Measurements from ENCODE around the gene PRKG1.

Gene PRKG1

DNA sequence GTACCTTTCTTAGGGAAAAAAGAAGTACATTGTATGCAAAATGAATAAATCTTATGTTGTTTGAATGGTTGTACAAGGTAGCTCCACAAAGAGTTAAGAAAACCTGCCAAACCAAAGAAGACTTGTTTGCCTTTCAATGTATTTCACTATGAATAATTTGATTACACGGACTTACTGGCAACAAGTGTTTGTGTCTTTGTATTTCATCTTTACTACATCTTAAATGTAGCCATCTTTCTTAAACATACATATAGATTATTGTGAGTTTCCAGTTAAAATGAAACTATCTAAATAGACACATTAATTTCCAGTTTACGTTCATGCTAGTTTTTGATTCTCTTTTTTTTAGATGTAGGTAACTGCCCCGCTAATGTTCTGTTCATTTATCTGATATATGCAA, 2.8 kb downstream of the PRKG1 start:
- DNase-seq = no peak

DNA sequence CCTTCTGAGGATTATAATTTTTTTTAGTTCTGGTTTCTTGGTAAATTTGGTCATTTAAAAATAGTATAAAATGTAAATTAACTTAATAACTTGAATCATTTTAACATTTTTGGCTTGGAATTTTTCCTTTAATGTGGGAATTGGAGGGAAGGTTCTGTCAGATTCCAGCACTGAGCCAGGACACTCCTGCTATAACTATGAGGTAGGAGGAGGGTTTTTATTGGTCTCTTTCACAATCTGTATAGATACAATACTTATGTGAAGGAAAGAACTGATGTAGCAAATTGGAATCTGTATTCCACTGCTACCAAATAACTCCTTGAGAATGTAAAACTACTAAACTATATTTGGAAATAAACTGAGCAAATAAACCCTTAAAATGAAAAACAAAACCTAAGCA, 3.2 kb downstream of the PRKG1 start:
- no peak for DNase-seq

DNA sequence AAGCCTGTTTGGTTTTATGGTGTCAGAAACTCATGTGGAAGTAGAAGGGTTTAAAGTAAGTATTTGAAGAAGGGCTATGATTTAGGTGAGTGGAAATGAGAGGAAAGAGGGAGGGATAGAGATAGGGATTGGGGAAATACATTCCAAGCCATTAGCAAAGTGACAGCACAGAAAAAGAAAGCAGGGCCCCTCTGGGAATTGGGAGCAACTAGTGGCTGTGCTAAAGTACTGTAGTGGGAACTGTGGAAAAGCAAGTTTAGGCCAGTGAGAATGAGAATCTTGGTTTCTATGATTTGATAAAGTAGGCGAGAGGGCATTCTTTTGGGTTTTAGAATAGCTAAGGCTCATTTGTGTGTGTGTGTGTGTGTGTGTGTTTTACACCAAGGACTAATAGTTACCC, 5.0 kb downstream of the PRKG1 start:
- DNase-seq = no peak

DNA sequence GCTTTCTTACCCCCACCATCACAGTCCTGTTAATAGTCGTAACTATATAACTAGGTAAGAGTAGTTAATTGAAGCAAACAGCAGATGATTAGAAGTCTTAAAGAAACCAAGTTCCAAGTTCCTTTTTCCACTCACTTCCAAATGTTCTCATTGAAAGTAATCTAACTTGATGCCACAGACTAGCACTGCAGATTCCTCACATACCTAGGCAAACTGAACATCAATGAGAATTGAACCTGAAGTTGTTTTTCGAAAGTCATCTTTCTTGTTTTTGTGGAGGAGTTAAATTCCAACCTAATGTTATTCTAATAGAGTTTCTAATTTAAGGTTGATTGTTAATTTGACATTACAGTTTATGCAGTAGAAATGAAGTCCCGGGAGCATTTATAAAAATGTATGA, 5.5 kb downstream of the PRKG1 start:
- DNase-seq = no peak

DNA sequence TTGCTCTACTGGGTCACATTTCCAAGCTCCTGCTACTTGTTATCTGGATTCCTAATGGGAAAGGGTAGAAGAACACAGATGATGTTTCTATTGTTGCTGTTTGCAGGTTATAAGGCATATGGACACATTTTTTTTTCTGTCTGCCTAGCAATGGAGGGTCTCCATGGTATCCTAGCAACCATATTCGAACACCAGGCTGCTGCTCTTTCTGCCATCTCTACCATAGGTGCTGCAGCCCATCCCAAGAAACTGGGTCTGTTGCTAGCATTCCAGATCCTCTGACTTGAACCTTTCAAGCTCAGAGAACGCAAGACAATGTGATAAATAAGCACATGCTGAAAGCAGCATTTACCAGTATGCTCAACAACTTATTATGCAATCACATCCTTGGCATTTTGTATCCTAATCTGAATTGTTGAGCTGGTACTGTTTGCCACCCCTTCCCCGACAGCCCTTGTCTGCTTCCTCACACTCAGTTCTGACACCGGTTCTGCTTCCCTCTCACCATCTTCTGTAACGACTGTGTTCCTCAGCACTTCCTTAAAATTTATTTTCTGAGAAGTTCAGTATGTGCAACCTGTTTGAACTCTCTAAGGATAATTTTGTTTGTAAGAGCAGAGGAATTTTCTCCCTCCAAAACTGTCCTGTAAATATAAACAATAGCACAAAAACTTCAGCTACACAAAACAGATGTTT, 6.2 kb downstream of the PRKG1 start:
- DNase-seq = no peak

DNA sequence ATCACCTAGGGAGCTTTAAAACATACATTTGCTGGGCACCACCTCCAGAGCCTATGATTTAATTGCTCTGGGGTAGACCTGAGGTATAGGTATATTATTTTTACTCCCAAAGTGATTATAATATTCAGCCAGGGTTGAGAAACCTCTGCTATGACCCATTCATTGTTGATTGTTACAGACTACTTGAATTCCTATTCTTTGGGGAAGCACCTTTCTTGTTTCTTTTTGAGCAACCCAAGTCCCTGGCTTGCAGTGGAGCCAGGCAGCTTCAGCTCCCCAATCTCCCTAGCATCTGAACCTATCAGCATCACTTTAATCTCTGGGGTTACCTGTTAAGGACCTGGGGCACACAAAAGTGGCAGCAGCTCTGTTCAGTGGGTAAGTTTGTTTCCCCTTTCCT, 8.6 kb downstream of the PRKG1 start:
- DNase-seq = no peak

DNA sequence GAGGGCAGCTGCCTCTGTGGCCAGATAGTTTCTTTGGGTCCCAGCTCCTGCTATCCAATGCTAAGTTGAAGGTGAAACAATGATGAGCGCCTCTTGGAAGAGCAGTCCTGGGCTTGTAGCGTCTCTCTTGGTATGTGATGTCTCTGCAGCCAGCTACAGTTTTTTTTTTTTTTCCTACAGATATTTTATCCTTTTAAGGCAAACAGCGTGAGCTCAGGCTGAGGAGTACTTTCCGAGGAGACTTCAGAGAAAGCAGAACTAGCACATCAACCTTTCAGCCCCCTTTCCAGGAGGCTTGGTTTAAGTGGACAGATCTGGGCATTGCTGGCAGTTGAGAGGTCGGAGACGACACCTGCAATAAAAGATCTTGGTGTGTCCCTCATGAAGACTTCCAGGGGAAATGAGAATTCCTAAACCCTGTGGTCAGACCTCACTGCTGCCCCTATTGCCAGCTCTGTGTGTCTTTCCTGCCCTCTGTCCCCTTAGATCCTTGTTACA, 9.1 kb downstream of the PRKG1 start:
- no peak for DNase-seq

DNA sequence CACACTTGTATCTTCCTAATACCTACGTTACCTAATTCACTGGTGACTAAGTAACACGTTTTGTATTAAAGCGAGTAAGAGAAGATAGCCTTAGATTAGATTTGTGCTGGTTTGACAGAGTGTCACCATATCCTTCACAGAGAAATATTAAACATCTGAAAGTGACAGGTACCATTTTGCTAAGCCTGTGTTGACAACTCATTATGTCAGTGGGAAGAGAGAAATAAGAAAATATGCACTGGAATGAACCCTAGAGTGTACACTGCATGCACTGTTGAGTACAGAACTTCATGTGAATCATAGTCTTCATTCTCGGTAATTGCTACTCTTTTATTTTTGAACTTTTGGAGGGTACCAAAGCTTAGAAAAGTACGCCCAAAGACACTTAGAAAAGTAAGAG, 10.9 kb downstream of the PRKG1 start:
- DNase-seq = no peak

DNA sequence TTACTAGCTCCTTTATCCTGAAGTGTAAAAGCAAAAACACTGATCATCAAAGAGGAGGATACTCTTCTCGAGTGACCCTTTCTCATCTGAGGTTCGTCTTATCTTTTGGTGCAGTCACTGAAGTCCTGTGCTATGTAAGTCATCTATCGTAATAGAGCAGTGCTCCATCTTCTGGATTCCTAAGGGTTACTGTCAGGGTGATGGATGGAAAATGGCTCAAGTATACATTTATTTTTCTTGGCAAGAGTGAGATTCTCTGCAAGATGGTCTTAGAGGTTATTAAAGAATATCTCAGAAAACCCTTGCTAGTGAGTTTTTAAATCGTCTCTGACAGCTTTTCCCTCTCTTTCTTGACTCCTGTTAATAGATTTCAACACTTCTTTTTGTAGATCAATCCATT, 12.4 kb downstream of the PRKG1 start:
- DNase-seq = no peak

DNA sequence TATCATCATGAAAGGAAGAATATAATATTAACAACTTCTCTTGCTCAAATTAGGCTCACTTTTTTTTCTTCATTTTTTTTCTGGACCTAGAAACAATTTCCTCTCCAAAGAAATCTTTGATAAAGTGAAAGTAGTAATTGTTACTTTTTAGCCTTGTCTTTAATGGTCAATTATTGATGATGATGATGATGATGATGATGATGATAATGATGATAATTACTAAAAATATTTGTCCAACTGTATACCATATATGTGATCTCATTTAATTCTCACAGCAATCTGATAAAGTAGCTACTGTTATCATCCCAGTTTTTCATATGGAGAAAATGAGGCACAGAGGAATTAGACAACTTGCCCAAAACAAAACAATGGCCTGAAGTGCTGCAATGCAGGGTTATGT, 12.8 kb downstream of the PRKG1 start:
- no peak for DNase-seq

DNA sequence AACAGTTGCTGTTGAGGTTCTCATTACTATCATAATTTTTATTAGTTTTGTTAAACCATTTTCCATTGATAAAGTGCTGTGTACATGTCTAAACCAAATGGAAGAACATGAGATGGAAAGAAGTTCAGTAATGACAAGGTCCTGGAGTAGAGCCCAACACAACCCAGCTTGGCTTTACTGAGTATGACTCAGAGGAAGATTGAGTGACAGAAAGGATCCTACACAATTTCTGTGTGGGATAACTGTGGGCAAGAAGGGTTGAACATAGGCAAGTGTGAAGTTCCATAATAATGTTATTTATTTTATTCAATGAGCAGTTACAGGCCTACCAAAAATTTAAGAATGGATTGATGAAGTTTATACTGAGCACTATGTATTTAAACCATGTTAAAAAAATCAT, 15.9 kb downstream of the PRKG1 start:
- no peak for DNase-seq

DNA sequence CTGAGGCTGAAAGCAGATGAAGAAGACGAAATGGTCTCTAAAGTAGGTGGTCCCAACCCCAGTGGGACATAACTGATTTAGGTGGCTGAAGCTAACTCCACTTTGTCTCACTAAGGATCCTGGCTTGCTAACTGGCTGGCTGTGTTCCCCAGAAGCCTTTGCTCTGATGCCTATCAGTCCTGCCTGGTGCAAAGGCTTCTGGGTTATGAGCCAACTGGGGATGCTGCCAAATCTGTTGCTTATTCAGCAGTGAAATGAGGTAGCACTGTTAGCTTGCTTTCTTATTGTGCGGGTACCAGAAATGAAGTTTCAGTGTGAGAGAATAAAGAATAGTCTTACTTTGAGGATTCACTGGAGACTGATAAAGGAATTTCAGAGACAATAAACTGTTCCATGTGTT, 18.1 kb downstream of the PRKG1 start:
- no peak for DNase-seq

DNA sequence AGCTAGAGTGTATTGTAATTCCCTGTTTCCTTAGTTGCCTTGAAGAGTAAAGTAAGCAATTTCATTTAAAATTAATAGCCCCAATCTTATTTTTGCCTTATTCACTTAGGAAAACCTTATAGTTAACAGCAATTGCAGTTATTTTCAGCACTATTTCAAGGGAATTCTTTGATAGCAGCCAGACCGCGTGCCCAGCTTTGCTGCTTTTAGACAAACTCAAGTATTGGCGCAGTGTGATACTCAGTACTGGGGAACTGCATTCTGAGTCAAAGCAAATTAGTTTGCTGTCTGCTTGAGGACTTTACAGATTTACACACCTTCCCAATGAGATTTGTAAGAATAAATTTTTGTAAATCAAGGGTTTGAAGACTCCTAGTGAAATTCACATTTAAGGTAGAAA, 21.2 kb downstream of the PRKG1 start:
- no peak for DNase-seq

DNA sequence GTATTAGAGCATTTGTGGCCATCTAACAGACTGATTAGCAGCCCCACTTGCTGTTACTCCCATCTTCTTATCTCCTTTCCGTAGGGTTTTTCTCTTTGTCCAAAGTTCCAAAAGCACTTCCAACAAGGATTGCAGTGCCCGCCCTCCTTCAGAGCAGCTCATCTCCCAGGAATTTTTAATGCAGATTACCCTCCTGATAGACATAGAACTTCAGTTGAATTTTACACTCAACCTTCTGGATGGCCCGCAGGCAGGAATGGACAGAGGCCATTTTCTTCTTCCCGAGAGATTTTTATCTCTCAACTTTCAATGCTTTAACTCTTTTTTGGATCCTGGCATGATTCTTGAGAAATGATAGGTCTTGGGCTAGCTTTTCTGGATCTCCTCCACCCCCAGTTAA, 23.3 kb downstream of the PRKG1 start:
- DNase-seq = no peak

DNA sequence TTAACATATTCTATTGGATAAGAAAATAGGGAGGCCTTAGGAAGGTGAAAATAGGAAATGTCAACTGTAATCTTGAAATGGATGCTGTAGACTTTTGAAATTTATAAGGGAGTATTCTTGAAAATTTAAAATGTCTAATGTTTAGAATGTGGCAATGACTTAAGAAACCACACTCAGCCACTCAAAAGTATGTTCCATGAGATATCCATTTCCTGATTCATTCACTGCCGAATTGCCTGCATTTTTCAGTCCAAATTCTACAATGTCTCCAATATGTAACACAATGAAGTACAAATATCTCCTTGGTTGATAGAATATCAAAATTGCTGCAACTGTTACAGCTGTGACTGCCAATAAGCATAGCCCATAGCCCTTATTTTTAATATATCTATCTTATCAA, 25.9 kb downstream of the PRKG1 start:
- DNase-seq = no peak

DNA sequence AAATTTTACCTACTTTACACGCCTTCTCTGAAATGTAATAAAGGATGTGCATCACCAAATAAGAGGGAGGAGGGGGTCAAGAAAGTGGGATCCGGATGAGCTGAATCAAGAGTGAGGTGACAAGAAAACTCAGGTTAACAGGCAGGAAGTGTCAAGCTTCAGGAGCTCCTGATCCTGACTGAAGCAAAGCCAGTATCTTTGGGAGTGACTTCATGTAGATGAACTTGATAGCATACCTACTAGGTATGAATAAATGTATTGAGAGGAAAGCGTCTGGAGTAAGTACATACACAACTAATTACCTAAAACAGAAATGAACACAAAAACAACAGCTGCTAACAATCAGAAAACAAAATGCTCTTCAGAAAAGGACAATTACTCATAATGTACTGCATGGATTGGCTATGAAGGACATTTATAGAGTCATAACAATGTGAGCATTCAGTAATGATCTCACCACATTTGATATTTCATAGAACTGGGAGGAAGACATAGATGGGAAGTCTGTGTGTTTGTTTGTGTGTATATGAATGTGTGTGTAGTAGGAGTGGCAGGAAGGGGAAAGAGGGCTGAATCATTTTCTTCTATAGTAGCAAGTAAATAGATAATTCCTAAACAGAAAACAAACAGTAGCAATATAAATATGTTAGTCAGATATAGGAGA, 29.4 kb downstream of the PRKG1 start:
- DNase-seq = no peak

DNA sequence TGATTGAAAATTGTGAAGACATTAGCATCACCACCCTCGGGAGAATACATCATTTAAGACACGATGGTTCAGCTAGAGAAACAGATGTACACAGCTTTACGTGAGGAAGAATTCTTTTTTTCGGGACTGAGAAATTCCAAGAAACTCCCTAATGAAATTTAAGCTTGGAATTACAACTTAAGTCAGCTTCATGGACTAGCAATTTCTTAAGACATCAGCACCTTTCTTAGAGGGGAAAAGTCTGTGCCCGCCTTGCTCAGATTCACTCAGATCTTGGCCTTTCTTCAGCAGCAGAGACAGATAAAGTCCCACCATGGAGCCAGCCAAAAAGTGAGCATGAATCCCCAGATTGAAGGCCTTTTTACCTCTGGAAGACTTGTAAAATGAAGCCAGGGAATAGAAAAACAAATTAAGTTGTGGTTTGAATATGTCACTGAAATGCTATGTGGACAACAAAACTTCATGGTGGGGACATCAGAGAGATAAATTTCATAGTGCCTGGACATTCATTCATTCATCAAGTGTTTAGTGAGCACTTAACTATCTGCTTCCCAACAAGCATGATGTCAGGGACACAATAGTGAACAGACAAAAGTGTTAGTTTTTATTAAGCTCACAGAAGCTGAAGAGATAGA, 32.1 kb downstream of the PRKG1 start:
- DNase-seq = no peak

DNA sequence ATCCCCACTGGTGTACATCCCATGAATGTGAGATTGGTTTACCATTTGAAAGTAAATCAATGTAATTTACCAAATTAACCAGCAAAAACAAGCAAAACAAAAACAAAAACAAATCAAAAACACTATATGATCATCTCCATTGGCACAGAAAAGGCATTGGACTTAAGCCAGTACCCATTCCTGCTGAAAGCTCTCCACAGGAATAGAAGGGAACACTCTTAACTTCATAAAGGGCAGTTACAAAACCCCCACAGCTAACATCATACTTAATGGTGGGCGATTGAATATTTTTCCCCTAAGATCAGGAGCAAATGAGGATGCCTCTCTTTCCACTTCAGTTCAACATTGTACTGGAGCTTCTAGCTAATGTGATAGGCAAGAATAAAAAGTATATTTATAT, 34.1 kb downstream of the PRKG1 start:
- no peak for DNase-seq

DNA sequence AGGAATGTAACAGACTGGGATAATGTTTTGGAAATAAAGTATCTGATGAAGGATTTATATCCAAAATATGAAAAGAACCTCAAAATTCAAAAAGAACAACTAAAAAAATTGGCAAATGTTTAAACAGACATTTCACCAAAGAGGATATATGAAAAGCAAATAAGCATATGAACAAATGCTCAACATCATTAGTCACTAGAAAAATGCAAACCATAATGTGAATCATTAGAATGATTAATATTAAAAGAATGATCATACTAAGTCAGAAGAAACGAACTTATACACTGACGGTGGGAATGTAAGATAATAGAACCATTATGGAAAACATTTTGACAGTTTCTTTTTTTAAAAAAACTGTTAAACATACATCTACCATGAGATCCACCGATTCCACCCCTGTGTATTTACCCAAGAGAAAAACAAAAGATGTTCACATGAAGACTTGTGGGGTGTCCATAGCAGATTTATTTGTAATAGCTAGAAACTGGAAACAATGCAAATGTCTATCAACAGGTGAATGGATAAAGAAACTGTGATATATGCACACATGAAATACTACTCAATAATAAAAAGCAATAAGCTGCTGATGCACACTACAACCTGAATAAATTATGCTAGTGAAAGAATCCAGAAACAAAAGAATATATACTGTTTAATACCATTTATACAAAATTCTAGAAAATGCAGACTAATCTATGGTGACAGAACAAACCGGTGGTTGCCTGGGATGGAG, 35.7 kb downstream of the PRKG1 start:
- no peak for DNase-seq

DNA sequence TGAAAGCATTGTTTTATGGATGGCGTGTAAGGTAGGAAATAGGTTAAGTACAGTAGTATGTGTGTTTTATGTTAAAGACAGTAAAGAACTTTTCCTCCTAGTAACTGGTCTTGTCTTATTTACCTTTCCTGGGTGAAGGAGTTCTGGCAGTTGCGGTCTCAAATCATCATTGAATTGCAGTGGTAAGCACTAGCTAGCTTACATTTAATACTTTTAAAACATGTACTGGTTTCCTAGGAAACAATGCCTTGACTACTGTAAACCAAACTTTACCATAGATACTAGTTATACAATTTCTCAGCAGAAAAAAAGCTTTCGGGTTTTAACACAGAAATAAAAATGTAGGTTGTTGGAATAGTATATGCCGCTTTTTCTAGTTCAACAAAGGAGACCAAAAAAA, 37.7 kb downstream of the PRKG1 start:
- DNase-seq = no peak

DNA sequence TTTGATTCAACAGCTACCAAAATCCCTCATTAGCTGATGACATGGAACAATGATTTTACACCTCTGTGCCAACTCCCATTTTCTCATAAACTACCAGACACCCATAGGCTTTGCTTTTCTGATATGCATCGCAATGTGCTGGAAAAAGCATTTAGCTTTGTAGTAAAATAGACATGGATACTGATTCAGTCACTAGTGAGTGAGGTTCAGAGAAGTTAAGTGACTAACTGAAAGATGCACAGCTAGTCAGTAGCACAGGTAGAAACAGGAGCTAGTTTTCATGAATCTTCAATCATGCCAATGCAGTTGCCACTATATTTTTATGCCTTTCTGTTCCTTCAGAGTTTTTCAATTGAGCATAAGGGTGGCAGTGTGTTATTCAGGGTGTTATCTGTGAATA, 38.7 kb downstream of the PRKG1 start:
- DNase-seq = no peak

DNA sequence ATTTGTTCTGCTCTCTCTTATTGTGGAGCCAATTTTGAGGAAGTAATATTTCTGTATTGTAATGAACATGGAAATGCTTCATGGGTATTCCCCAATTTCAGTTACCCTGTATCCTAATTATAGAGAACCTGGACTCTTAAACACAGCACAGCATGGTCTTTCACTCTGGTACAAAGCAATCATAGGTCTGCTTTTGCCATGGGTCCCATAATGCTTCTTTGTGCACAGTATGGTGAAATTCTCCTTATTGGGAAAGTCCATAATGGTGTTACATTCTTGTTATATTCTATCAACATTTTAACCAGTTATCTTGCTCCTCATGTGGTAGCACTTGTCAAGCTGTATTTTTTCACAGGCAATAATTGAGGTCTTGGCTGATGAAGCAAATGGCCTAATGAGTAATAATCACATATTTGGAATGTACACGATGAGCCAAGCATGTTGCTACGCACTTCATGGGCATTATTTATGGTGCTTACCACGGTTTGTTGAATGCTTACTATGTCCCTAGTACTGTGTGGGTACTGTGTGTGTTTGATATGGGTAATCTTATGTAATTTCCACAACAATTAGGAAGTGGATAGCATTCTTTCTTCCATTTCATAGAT, 42.9 kb downstream of the PRKG1 start:
- DNase-seq = no peak

DNA sequence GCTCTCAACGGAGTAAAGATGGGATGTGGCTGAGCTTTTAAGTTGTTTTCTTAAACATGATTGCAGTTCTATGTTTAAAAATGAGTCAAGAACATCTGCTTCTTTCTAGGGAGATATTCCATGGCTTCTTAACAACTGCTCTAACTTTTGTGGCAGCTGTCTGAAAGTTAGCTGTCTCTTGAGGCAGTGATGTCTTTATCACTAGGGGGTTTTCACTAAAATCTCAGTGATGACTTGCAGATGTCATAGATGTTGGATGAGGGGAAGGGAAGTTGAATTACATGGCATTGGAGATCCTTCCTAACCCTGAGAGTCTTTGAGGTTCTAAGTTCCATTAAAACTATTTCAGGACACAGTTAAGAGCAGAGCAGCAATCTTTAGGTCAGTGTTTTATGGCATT, 43.5 kb downstream of the PRKG1 start:
- no peak for DNase-seq

Data from NCI-H1105 (cell line).